Stomach smooth muscle (tissue), 2 donors: ENCODE measurements around the gene C2orf80.

Source experiments
- H3K27ac ChIP-seq: one replicate; pipeline ENCODE4 v1.7.0; 2013; ENCODE audit warnings: mild to moderate bottlenecking, low read length, inconsistent platforms
- H3K27me3 ChIP-seq, 2 donors: one replicate each; pipeline ENCODE4 v1.7.0; 2013; ENCODE audit warnings: low read length in 2 of 2; ENCODE audit not compliant: insufficient read depth in 2 of 2, control insufficient read depth in 1 of 2
- H3K36me3 ChIP-seq, 2 donors: one replicate each; pipeline ENCODE4 v1.7.0; 2013; ENCODE audit warnings: low read length in 2 of 2; ENCODE audit not compliant: control insufficient read depth in 2 of 2, insufficient read depth in 2 of 2
- H3K4me1 ChIP-seq: one replicate; pipeline ENCODE4 v1.7.0; 2013; ENCODE audit warnings: low read length; ENCODE audit not compliant: control insufficient read depth, insufficient read depth
- H3K4me3 ChIP-seq, 2 donors: one replicate each; pipeline ENCODE4 v1.7.0; 2013; ENCODE audit warnings: low read length in 2 of 2
- H3K9ac ChIP-seq, 2 donors: one replicate each; pipeline ENCODE4 v1.7.0; 2013; ENCODE audit warnings: low read length in 2 of 2, mild to moderate bottlenecking in 1 of 2
- H3K9me3 ChIP-seq, 2 donors: one replicate each; pipeline ENCODE4 v1.7.0; 2013; ENCODE audit warnings: low read length in 2 of 2; ENCODE audit not compliant: control insufficient read depth in 2 of 2
- donor health status: healthy.
- donor health status: Pancreatic carcinoma.

C2orf80 gene

DNA sequence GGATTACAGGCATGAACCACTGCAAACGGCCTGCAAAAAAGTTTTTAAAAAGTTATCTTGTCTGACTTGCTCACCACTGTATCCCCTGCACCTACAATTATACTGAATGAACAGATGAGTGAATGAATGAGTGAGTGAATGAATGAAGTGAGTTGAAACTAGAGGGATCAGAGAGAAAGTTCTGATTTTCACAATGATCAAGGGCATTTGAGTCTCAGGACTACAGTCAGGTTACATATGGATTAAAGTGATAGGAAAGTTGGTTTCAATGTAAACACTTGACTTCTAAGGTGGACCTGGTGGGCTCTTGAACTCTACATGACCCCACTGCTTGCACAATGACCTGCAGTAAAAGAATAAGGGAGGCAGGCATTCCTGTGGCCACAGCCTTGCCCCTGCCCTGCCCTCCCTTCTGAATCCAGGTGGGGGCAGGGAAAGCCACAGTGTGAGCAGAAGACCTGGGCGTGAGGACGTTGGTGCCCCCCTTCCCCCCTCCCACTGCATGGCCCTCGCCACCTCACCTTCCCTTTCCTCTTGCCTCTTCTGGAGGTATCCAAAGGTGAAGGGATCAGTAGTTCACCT lies 10.7 kb downstream of the C2orf80 start:
- no peak overlapping the region for H3K9ac ChIP-seq
- H3K9me3 ChIP-seq = no peaks in the 10 kb centered on the region
- H3K27ac ChIP-seq = no peak overlapping the region
- no peaks in the 10 kb centered on the region for H3K27me3 ChIP-seq
- no peaks in the 10 kb centered on the region for H3K36me3 ChIP-seq
- H3K4me1 ChIP-seq = no peaks in the 10 kb centered on the region
- H3K4me3 ChIP-seq = no peak overlapping the region

GRCh38 chr2:208175840-208176153 lies 14.0 kb downstream of the C2orf80 start:
- Histone ChIP-seq H3K36me3 (no peaks in the 10 kb centered on the region), H3K27me3 (peaks cover 0 to under 1% of the 10 kb centered on the region in 2 donors), H3K4me3 (no peak overlapping the region), H3K4me1 (no peaks in the 10 kb centered on the region), H3K27ac (no peak overlapping the region), H3K9ac (no peak overlapping the region), H3K9me3 (no peaks in the 10 kb centered on the region)

DNA sequence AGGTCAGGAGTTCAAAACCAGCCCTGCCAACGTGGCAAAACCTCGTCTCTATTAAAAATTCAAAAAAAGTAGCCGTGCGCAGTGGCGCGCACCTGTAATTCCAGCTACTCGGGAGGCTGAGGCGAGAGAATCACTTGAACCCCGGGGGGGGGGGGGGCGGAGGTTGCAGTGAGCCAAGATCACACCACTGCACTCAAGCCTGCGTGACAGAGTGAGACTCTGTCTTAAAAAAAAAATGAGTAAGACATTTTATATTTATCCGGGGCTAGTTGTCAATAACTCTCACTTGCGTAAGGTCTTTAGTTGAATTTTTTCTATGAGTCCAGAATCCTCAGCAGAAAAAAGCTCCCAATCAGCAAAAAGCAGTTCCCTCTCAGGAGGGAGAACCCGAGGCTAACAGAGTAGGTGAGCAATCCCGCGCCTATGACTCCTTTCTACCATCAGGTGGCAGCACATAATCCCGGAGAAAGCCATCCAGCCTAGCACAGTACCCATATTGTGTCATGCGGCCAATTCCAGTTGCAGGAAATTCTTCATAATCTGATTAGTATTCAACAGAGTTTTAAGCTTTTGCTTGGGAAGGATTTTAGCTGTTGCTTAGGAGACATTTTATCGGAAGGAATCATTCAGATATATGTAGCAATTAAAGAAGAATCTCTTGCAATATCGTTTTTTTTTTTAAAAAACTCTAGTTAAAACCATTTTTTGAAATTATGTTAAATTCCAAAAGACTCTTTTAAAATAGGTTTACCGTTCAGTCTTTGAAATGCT lies 14.6 kb downstream of the C2orf80 start:
- H3K27me3 ChIP-seq = peaks cover 0 to 3% of the 10 kb centered on the region in 2 donors
- no peaks in the 10 kb centered on the region for H3K9me3 ChIP-seq
- H3K4me3 ChIP-seq = no peak overlapping the region
- H3K9ac ChIP-seq = no peak overlapping the region
- no peaks in the 10 kb centered on the region for H3K4me1 ChIP-seq
- H3K27ac ChIP-seq = no peak overlapping the region
- H3K36me3 ChIP-seq = no peaks in the 10 kb centered on the region

DNA sequence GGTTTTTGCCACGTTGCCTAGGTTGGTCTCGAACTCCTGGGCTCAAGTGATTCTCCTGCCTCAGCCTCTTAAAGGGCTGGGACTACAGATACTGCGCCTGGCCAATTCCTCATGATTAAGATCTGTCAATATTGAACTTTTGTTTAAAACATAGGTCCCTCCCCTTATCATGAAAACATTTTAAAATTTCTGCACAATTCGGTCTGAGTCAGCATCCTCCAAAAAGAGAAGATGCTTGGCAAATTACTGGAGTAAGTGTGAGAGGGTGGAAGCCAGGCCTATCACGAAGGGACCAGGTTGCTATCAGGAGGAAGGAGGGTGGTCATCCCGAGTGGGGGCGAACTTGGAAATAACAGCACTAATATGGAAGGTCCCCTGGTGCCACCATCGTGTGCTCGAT lies 15.7 kb downstream of the C2orf80 start:
- H3K9ac ChIP-seq = no peak overlapping the region
- H3K36me3 ChIP-seq = no peaks in the 10 kb centered on the region
- H3K27me3 ChIP-seq = peaks cover 0 to 3% of the 10 kb centered on the region in 2 donors
- no peak overlapping the region for H3K4me3 ChIP-seq
- H3K9me3 ChIP-seq = no peaks in the 10 kb centered on the region
- H3K27ac ChIP-seq = no peak overlapping the region
- H3K4me1 ChIP-seq = no peaks in the 10 kb centered on the region

DNA sequence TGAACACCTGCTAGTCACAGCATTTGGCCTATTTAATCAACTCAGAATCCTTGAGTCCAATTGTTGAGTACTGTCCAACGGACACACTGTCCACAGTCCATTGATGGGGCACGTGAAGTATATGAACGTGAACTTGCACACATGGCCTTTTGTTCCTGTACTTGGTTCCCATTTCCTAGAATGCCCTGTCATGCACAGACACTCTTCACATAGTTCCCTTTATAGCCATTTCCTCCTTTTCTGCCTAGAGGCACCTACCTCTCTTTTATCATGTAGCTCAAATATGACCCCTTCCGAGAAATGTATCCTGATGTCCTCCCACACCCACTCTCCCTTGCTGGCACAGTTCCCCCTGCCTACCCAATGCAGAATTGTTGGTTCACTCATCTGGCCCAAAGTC lies 17.7 kb downstream of the C2orf80 start:
- Histone ChIP-seq H3K4me1 (no peaks in the 10 kb centered on the region), H3K36me3 (no peaks in the 10 kb centered on the region), H3K27me3 (peaks cover 0 to 3% of the 10 kb centered on the region in 2 donors), H3K9me3 (no peaks in the 10 kb centered on the region), H3K9ac (no peak overlapping the region), H3K4me3 (no peak overlapping the region), H3K27ac (no peak overlapping the region)

DNA sequence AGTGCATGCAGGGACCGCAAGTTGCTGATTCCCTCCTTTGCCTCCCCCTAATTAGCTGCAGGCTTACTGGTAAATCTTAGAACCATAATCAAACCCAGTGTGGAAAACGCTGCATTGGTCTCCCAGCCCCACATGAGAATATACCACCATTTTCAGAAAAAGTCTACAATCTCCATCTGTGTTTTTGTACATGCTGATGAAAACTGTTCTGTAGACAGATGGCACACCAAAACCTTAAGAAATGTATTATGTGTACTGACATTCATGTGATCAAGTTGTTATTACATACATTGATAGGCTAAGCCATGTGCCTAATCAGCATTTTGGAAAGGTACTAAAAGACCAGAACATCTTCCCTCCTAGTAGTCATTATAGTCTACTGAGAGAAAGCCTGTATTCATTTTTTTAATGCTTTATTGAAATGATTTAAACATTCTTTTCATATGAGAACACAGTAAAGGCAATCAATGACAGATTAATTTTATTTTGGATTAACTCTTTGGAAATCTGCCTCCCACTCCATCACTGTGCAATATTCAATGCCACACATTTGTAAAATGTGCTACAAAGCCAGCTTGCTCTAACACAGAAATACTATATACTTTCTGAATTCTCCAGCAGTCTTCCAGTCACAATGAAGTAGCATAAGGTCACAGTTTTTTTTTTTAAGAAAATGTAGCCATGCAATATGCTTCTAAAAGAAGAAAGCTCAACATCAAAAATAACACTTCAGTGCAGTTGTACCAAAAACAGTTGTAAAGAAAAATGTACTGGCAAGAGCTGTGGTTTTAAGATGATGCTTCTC lies 24.7 kb downstream of the C2orf80 start:
- no peaks in the 10 kb centered on the region for H3K9me3 ChIP-seq
- no peaks in the 10 kb centered on the region for H3K4me1 ChIP-seq
- no peak overlapping the region for H3K4me3 ChIP-seq
- no peak overlapping the region for H3K27ac ChIP-seq
- no peak overlapping the region for H3K9ac ChIP-seq
- no peaks in the 10 kb centered on the region for H3K36me3 ChIP-seq
- peaks cover 4% of the 10 kb centered on the region in 2 donors for H3K27me3 ChIP-seq

DNA sequence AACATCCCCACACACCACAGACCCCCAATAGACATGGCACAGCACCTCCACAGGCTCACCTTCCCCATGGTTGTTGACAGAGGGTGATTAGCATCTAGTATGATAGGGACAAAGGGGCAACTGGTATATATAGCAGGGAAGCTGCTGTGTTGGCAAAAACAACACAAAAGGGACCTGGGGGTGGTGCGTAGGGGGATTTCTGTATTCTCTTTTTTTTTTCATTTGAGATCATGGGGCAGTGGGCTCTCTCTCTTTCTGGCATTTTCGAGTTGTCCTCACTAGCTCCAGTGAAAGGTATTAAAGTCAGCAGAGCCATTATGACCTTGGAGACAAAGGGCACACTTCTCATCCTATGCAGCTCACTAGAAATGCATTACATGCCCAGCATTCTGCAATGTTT lies 26.3 kb downstream of the C2orf80 start, which contains the start of gene CRYGA:
CRYGA (minus strand) TSS at position 101 of the 400 bp plus-strand sequence; CDS start at position 68, 33 bp downstream.
- Histone ChIP-seq H3K4me3 (no peak within 1 kb of the TSS), H3K9ac (no peak within 1 kb of the TSS), H3K27ac (no peak within 1 kb of the TSS), H3K36me3 (no peaks in the 10 kb centered on the region), H3K9me3 (no peaks in the 10 kb centered on the region), H3K27me3 (peaks cover 4% of the 10 kb centered on the region in 2 donors), H3K4me1 (no peaks in the 10 kb centered on the region)

DNA sequence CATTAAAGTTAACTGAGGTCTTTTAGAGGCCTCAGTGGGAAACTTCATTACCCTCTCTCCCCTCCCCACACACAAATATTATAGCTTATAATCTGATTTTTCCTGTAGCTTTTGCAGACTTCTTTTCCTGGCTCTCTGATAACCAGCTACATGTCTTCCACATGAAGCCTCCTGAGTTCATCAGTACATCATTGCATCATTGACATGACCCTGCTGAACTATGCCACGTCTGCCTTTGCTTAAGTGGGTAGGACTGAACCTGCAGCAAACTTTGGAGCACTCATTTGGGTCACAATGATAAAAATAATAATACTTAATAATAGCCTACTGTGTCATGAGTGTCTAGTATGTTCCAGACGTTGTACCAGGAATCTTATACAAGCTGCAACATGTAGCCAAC lies 33.4 kb downstream of the C2orf80 start:
- H3K9ac ChIP-seq = no peak overlapping the region
- H3K36me3 ChIP-seq = no peaks in the 10 kb centered on the region
- no peak overlapping the region for H3K4me3 ChIP-seq
- no peaks in the 10 kb centered on the region for H3K27me3 ChIP-seq
- no peak overlapping the region for H3K27ac ChIP-seq
- no peaks in the 10 kb centered on the region for H3K9me3 ChIP-seq
- H3K4me1 ChIP-seq = no peaks in the 10 kb centered on the region

DNA sequence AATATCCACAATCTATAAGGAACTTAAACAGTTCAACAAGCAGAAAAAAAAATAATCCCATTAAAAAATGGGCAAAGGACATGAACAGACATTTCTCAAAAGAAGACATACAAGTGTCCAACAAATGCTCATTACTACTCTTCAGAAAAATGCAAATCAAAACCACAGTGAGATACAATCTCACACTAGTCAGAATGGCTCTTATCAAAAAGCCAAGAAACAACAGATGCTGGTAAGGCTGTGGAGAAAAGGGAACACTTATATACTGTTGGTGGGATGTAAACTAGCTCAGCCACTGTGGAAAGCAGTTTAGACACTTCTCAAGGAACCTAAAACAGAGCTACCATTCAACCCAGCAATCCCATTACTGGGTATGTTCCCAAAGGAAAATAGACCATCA lies 36.7 kb downstream of the C2orf80 start:
- H3K9me3 ChIP-seq = no peaks in the 10 kb centered on the region
- no peaks in the 10 kb centered on the region for H3K27me3 ChIP-seq
- H3K36me3 ChIP-seq = no peaks in the 10 kb centered on the region
- no peak overlapping the region for H3K27ac ChIP-seq
- H3K9ac ChIP-seq = no peak overlapping the region
- H3K4me3 ChIP-seq = no peak overlapping the region
- no peaks in the 10 kb centered on the region for H3K4me1 ChIP-seq

DNA sequence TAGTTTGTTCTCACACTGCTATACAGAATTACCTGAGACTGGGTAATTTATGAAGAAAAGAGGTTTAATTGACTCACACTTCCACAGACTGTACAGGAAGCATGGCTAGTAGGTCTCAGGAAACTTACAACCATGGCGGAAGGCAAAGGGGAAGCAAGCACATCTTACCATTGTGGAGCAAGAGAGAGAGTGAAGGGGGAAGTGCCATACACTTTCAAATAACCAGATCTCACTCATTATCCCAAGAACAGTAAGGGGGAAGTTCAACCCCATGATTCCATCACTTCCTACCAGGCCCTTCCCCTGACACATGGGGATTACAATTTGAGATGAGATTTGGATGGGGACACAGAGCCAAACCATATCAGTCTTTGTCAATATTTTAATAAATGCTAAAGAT lies 38.9 kb downstream of the C2orf80 start:
- H3K36me3 ChIP-seq = no peaks in the 10 kb centered on the region
- no peaks in the 10 kb centered on the region for H3K9me3 ChIP-seq
- no peaks in the 10 kb centered on the region for H3K27me3 ChIP-seq
- H3K9ac ChIP-seq = no peak overlapping the region
- no peak overlapping the region for H3K4me3 ChIP-seq
- no peaks in the 10 kb centered on the region for H3K4me1 ChIP-seq
- no peak overlapping the region for H3K27ac ChIP-seq
